Spleen (tissue), 11 donors: ENCODE data around the gene RCSD1. TPM values are rescaled to one million over a fixed set of nuclear protein-coding genes. Genes with fewer than 3 reads are reported as not detected.

Experiments used
- DNase-seq: peaks from one replicate; pipeline ENCODE4 v3.0.0-alpha.2; 2020
- H3K27ac ChIP-seq, 8 donors: fragments of 200-600 bp; sonication (generic) in 7 of 8; 1 replicate in 4 of 8; 2 replicates in 4 of 8; pipeline versions ENCODE4 v1.5.0 to v1.8.0; 2016 to 2021; ENCODE audit warnings: inconsistent platforms in 4 of 8, mild to moderate bottlenecking in 4 of 8, moderate library complexity in 1 of 8
- H3K27me3 ChIP-seq, 7 donors: fragments of 200-600 bp; sonication (generic) in 6 of 7; replicated peaks in 1 of 7; 1 replicate in 4 of 7; 2 replicates in 3 of 7; pipeline versions ENCODE4 v1.5.0 to v1.8.0; 2016 to 2021; ENCODE audit warnings: inconsistent platforms in 3 of 7, mild to moderate bottlenecking in 1 of 7
- H3K36me3 ChIP-seq, 6 donors: fragments of 200-600 bp; sonication (generic) in 5 of 6; 1 replicate in 4 of 6; 2 replicates in 2 of 6; pipeline versions ENCODE4 v1.5.0 to v1.8.0; 2016 to 2021; ENCODE audit warnings: inconsistent platforms in 2 of 6
- H3K4me1 ChIP-seq, 6 donors: fragments of 200-600 bp; sonication (generic) in 5 of 6; 1 replicate in 3 of 6; 2 replicates in 3 of 6; pipeline versions ENCODE4 v1.5.0 to v1.8.0; 2016 to 2021; ENCODE audit warnings: inconsistent platforms in 3 of 6
- H3K4me3 ChIP-seq, 8 donors: fragments of 200-600 bp; sonication (generic) in 7 of 8; 1 replicate in 4 of 8; 2 replicates in 4 of 8; pipeline versions ENCODE4 v1.5.0 to v1.8.0; 2016 to 2021; ENCODE audit warnings: inconsistent platforms in 4 of 8, mild to moderate bottlenecking in 4 of 8, moderate library complexity in 2 of 8
- H3K9me3 ChIP-seq, 8 donors: fragments of 200-600 bp; sonication (generic) in 7 of 8; 1 replicate in 4 of 8; 2 replicates in 4 of 8; pipeline versions ENCODE4 v1.5.0 to v1.8.0; 2016 to 2021; ENCODE audit warnings: inconsistent platforms in 4 of 8
- CTCF ChIP-seq, 11 experiments: fragments of 200-600 bp in 7 of 11; fragments of 450-650 bp in 4 of 11; sonication (generic) in 4 of 11; IDR thresholded peaks in 8 of 11; conservative IDR thresholded peaks in 3 of 11; 1 replicate in 7 of 11; 2 replicates in 4 of 11; pipeline versions ENCODE4 v1.4.0 to v1.8.0; 2016 to 2021; ENCODE audit warnings: antibody characterized with exemption in 11 of 11, inconsistent platforms in 4 of 11, mild to moderate bottlenecking in 1 of 11
- POLR2A ChIP-seq, 3 donors: fragments of 450-650 bp; IDR thresholded peaks; one replicate each; pipeline ENCODE4 v1.5.1; 2017; ENCODE audit warnings: antibody characterized with exemption in 3 of 3, mild to moderate bottlenecking in 1 of 3
- POLR2AphosphoS5 ChIP-seq, 3 donors: sonication (generic); formaldehyde crosslinking; IDR thresholded peaks; one replicate each; pipeline ENCODE4 v1.5.1; 2017; ENCODE audit warnings: antibody characterized with exemption in 3 of 3
- WGBS, 5 donors: extraction: QIAGEN DNeasy Blood & Tissue Kit in 3 of 5; methylation state at CpG; one replicate each; pipeline versions ENCODE4 v1.1.5 to v1.1.7; 2013 to 2018; 5-methylcytosine and 5-hydroxymethylcytosine counted together
- intact Hi-C: fragments of 100-400 bp; cut with DNase I; formaldehyde crosslinking; loops from one replicate; pipeline ENCODE4 v1.15.0; 2023; ENCODE audit warnings: low total_unique reads
- polyA plus RNA-seq, 3 donors: library from polyadenylated mRNA; stranded (reverse); fragments of 200-250 nt; gene quantifications; one replicate each; pipeline ENCODE4 v1.2.1, GENCODE V29; 2013
- total RNA-seq, 7 donors: library from RNA; depleted of rRNA in 3 of 7; stranded (reverse); fragments of >200 nt in 3 of 7; fragmentation: NEBNext Ultra II Directional in 4 of 7; extraction: Animal tissue kit (Norgen Biotek cat#: 25700) in 4 of 7; gene quantifications; one replicate each; pipeline versions ENCODE4 v1.1.0 to v1.2.1, GENCODE V29; 2016 to 2021
- donor health status: healthy with polysubstance abuse.
- donor health status: DM: no; HTN: no; CAD: no; lungs with moderate emphysema.
- donor health status: DM: no; HTN: no; CAD: no.
- donor health status: Bipolar disorder and iron deficiency.
- donor health status: healthy.
- donor health status: DM: no; HTN: no; CAD: no.
- donor health status: DM: yes; HTN: yes; CAD: no.

Gene RCSD1
- total and polyA plus RNA-seq, 10 donors = 58.9 to 144 (median 107) TPM

DNA sequence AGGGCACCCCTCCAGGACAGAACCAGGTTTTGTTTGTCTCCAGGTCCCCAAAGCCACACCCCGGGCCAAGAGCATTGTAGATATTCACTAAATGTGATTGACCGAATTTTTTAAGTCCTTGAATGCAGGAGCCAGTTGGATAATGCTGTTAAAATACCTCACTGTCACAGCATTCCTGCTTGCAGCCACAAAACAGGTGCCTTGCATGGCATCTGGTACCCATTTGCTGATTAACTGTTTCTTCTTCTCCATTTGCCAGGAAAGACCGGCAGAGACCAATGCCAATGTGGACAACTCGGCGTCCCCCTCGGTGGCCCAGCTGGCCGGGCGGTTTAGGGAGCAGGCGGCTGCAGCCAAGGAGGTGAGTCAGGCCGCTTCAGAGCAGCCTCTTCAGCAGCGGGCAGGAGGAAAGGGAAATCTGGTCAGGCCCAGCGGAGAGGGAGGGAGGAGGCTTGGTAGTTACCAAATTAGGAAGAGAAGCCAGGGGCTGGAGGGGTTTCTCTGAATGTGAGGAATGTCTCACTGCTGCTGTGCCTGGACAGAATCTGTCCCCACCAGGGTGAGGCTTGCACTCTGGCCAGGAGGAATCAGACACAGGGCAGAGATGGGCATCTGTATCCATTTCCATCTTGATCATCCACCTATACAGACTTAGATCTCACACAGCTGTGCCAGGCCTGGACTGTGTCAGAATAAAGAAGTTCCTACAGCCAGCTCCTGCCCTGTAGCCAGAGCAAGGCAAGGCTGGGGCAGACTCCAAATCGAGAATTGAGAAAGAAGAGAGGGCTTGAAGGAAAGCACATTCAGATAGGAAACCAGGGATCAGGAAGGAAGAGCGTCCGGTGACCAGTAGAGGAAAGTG, 53.8 kb downstream of the RCSD1 start:
- Histone ChIP-seq H3K4me1 (peaks cover 12 to 97% (median 44%) of the 10 kb centered on the region in 6 donors), H3K36me3 (peaks cover 0 to 100% (median 60%) of the 10 kb centered on the region in 6 donors), H3K27me3 (no peaks in the 10 kb centered on the region), H3K9me3 (no peaks in the 10 kb centered on the region), H3K4me3 (no peak overlapping the region), H3K27ac (peak overlapping the region in 3 of 8 donors; percentile 9 to 55 (median 28))
- WGBS, 5 donors = 70 to 83% (median 78%) methylated on average over 15 of the region's 15 CpGs
- intact Hi-C loops = no loop called here
- DNase-seq = no peak
- TF ChIP-seq CTCF (IDR thresholded peaks at IDR 0.05 in 8 of 11, conservative IDR thresholded peaks at IDR 0.05 in 3 of 11) (no peak), POLR2AphosphoS5 (IDR thresholded peaks at IDR 0.05) (peak in 2 of 3 donors; percentile 20 to 68)

GRCh38 chr1:167685844-167686243, 55.8 kb downstream of the RCSD1 start:
- peak overlapping the region in 2 of 8 donors; percentile 64 to 67 for H3K27ac ChIP-seq
- H3K4me1 ChIP-seq = peaks cover 10 to 89% (median 35%) of the 10 kb centered on the region in 6 donors
- DNase-seq = no peak
- TF ChIP-seq POLR2A (IDR thresholded peaks at IDR 0.05) = no peak
- no peak for TF ChIP-seq POLR2AphosphoS5 (IDR thresholded peaks at IDR 0.05)
- no peak for TF ChIP-seq CTCF (IDR thresholded peaks at IDR 0.05 in 8 of 11, conservative IDR thresholded peaks at IDR 0.05 in 3 of 11)
- no peaks in the 10 kb centered on the region for H3K27me3 ChIP-seq
- H3K4me3 ChIP-seq = no peak overlapping the region
- no peaks in the 10 kb centered on the region for H3K9me3 ChIP-seq
- intact Hi-C loops = no loop called here
- WGBS, 5 donors = 62 to 80% (median 70%) methylated on average over 5 of the region's 5 CpGs
- peaks cover 0 to 100% (median 75%) of the 10 kb centered on the region in 6 donors for H3K36me3 ChIP-seq

DNA sequence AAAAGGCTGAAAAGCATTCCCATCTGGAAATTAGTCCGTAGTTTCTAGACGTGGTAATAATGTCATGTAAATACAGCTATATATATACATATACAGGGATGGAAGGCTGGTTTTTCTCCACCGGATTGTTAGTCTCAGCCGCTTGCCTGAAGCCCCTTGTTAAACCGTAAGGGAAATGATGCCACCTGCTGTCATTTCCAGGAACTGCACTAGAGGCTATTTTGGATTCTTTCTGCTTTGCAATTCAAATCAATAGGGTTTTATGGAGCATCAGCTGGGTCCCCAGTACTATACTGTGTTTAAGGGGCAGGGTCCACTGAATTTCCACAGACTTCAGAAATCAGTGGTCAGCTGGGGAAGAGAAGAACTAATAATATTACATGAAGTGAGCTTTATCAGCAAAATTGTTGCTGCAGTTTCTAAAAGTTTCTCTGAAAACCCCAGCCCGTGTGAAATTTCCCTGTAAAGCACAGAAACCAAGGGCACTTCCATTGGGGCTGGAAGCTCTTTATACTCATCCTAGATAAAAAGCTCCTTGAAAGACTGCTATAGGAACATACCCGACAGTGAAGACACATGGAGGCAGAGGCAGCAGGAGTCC, 58.0 kb downstream of the RCSD1 start:
- intact Hi-C loops = loop anchor here (2.0 kb wide), 1 partner anchor 87 kb away; no protein-coding TSS in a partner anchor
- Histone ChIP-seq H3K27ac (peak overlapping the region in 4 of 8 donors; percentile 8 to 67 (median 54)), H3K36me3 (peaks cover 0 to 100% (median 85%) of the 10 kb centered on the region in 6 donors), H3K4me1 (peaks cover 4 to 75% (median 26%) of the 10 kb centered on the region in 6 donors), H3K27me3 (no peaks in the 10 kb centered on the region), H3K9me3 (no peaks in the 10 kb centered on the region), H3K4me3 (no peak overlapping the region)
- no peak for DNase-seq
- 24 to 28% (median 25%) methylated on average over 7 of the region's 7 CpGs for WGBS, 5 donors
- TF ChIP-seq POLR2A (IDR thresholded peaks at IDR 0.05) (no peak), CTCF (IDR thresholded peaks at IDR 0.05 in 8 of 11, conservative IDR thresholded peaks at IDR 0.05 in 3 of 11) (peak; percentile 80 to 95 (median 91)), POLR2AphosphoS5 (IDR thresholded peaks at IDR 0.05) (peak in 1 of 3 donors; percentile 32)

DNA sequence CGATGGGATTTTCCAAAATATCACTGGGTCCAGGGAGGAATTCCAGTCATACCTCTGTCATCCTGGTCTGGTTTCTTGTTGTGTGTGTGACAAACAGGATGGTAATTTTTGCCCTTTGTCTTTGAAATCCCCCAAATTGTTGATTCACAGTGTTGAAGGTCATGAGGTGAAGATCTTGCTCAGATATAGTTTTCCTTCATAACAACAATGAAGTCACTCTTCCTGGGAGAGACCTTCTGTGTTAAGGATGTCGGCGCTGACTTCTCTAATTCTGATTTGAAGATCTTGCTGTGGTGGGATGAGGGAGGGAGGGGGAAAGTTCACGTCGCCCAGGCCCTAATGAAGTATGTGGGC, 59.5 kb downstream of the RCSD1 start:
- TF ChIP-seq POLR2A (IDR thresholded peaks at IDR 0.05) (no peak), POLR2AphosphoS5 (IDR thresholded peaks at IDR 0.05) (no peak), CTCF (IDR thresholded peaks at IDR 0.05 in 8 of 11, conservative IDR thresholded peaks at IDR 0.05 in 3 of 11) (no peak)
- Histone ChIP-seq H3K27me3 (no peaks in the 10 kb centered on the region), H3K9me3 (no peaks in the 10 kb centered on the region), H3K4me3 (no peak overlapping the region), H3K27ac (peak overlapping the region in 2 of 8 donors; percentile 9 to 64), H3K36me3 (peaks cover 0 to 100% (median 85%) of the 10 kb centered on the region in 6 donors), H3K4me1 (peaks cover 4 to 71% (median 26%) of the 10 kb centered on the region in 6 donors)
- no peak for DNase-seq
- intact Hi-C loops = loop anchor here (2.0 kb wide), 1 partner anchor 89 kb away; no protein-coding TSS in a partner anchor
- 58 to 85% (median 80%) methylated on average over 5 of the region's 5 CpGs for WGBS, 5 donors
